GM19468 (cell line): ENCODE results near the gene RGS3.
"Not testable (repeated sequence)": the region's sequence is repeated elsewhere in the genome, so short reads cannot be mapped to it uniquely, and the experiment has no call there.

Experiments used
- ATAC-seq: cut with Tn5 transposase; IDR thresholded peaks from one replicate; pipeline ENCODE4 v1.9.1; 2021; ENCODE audit warnings: mild to moderate bottlenecking, moderate library complexity, moderate number of reproducible peaks; ENCODE audit not compliant: unreplicated experiment; ENCODE audit errors: extremely low read depth

RGS3 gene

GRCh38 chr9:113485761-113486115, 22.2 kb downstream of the RGS3 start:
- ATAC-seq, result no peak

- no peak for ATAC-seq
Observed at GRCh38 chr9:113486327-113486726, 22.8 kb downstream of the RGS3 start.

- no peak for ATAC-seq
Observed at GRCh38 chr9:113488071-113488470, 24.5 kb downstream of the RGS3 start.

GRCh38 chr9:113488490-113488889, 25.0 kb downstream of the RGS3 start:
- no peak for ATAC-seq

- not testable (repeated sequence) for ATAC-seq
Observed at GRCh38 chr9:113491147-113491546, 27.6 kb downstream of the RGS3 start.

GRCh38 chr9:113492343-113493202, 29.0 kb downstream of the RGS3 start:
- ATAC-seq, result no peak

GRCh38 chr9:113493203-113493520, 29.6 kb downstream of the RGS3 start:
- no peak for ATAC-seq

GRCh38 chr9:113495526-113495925, 32.0 kb downstream of the RGS3 start:
- ATAC-seq, result no peak

- no peak for ATAC-seq
Observed at GRCh38 chr9:113497051-113497450, 33.5 kb downstream of the RGS3 start.

GRCh38 chr9:113499153-113499875, 35.8 kb downstream of the RGS3 start:
- ATAC-seq, result no peak

GRCh38 chr9:113499876-113500497, 36.5 kb downstream of the RGS3 start:
- ATAC-seq, result no peak

- no peak for ATAC-seq
Observed at GRCh38 chr9:113501129-113501686, 37.7 kb downstream of the RGS3 start.

- ATAC-seq, result no peak
Observed at GRCh38 chr9:113501852-113502251, 38.3 kb downstream of the RGS3 start.

GRCh38 chr9:113502427-113503034, 39.0 kb downstream of the RGS3 start:
- no peak for ATAC-seq

- no peak for ATAC-seq
Observed at GRCh38 chr9:113503131-113503541, 39.6 kb downstream of the RGS3 start.

- no peak for ATAC-seq
Observed at GRCh38 chr9:113503613-113504211, 40.2 kb downstream of the RGS3 start.

GRCh38 chr9:113504725-113505590, 41.4 kb downstream of the RGS3 start:
- ATAC-seq, result no peak

GRCh38 chr9:113506090-113506589, 42.6 kb downstream of the RGS3 start:
- ATAC-seq, result no peak

GRCh38 chr9:113507256-113507655, 43.7 kb downstream of the RGS3 start:
- no peak for ATAC-seq
